ENCODE results near the gene L1CAM. TPM values are rescaled to one million over a fixed set of nuclear protein-coding genes. Genes with fewer than 3 reads are reported as not detected.

Gene L1CAM
- total and polyA plus RNA-seq, 2 of the 8 experiments (the other 6 are each of a cell fraction or from before 2014, with no cell fraction given) = 11.0 to 43.0 TPM

DNA sequence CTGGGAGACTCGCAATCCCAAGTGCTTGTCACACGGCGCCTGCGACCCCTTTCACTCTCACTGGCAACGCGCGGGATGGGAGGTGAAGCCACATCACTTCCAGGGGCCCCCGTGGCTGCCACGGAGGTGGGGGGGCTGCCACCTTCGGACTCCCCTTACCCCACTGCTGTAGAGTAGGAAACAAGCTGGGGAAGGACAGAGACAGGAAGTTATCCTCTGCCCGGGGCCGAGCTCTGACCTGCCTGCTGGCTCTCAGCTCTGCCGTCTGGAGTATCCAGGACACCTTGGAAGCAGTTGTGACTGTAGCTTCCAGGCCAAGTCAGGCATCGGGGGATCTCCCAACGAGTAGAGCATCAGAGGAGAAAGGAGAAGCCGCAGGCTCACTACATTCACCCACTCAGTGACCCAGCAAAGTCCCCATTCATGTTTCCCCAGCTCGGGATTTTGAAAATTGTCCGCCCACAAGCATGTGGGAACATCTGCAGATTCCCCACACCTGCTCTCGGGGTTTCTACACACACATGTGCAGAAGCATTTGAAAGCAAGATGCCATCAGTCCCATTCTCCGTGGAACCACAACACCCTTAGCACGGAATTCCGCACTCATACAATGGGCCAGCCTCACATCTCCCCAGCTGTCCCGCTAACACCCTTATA, 66.5 kb downstream of the L1CAM start (continued):
- TF ChIP-seq SAP30 (IDR thresholded peaks at IDR 0.05; ENCODE audit: insufficient read depth, insufficient replicate concordance, low read length) = no peak
- TF ChIP-seq SIRT6 (IDR thresholded peaks at IDR 0.05; ENCODE audit: low read length) = no peak
- no peak for TF ChIP-seq ZNF274 (IDR thresholded peaks at IDR 0.05; ENCODE audit: borderline replicate concordance, extremely low read depth, low read length)
- no peak for TF ChIP-seq CBX5 (IDR thresholded peaks at IDR 0.05; ENCODE audit: low read depth, low read length)
- TF ChIP-seq YY1 (IDR thresholded peaks at IDR 0.05; ENCODE audit: low read depth, low read length) = no peak
- TF ChIP-seq, protein P1, sequence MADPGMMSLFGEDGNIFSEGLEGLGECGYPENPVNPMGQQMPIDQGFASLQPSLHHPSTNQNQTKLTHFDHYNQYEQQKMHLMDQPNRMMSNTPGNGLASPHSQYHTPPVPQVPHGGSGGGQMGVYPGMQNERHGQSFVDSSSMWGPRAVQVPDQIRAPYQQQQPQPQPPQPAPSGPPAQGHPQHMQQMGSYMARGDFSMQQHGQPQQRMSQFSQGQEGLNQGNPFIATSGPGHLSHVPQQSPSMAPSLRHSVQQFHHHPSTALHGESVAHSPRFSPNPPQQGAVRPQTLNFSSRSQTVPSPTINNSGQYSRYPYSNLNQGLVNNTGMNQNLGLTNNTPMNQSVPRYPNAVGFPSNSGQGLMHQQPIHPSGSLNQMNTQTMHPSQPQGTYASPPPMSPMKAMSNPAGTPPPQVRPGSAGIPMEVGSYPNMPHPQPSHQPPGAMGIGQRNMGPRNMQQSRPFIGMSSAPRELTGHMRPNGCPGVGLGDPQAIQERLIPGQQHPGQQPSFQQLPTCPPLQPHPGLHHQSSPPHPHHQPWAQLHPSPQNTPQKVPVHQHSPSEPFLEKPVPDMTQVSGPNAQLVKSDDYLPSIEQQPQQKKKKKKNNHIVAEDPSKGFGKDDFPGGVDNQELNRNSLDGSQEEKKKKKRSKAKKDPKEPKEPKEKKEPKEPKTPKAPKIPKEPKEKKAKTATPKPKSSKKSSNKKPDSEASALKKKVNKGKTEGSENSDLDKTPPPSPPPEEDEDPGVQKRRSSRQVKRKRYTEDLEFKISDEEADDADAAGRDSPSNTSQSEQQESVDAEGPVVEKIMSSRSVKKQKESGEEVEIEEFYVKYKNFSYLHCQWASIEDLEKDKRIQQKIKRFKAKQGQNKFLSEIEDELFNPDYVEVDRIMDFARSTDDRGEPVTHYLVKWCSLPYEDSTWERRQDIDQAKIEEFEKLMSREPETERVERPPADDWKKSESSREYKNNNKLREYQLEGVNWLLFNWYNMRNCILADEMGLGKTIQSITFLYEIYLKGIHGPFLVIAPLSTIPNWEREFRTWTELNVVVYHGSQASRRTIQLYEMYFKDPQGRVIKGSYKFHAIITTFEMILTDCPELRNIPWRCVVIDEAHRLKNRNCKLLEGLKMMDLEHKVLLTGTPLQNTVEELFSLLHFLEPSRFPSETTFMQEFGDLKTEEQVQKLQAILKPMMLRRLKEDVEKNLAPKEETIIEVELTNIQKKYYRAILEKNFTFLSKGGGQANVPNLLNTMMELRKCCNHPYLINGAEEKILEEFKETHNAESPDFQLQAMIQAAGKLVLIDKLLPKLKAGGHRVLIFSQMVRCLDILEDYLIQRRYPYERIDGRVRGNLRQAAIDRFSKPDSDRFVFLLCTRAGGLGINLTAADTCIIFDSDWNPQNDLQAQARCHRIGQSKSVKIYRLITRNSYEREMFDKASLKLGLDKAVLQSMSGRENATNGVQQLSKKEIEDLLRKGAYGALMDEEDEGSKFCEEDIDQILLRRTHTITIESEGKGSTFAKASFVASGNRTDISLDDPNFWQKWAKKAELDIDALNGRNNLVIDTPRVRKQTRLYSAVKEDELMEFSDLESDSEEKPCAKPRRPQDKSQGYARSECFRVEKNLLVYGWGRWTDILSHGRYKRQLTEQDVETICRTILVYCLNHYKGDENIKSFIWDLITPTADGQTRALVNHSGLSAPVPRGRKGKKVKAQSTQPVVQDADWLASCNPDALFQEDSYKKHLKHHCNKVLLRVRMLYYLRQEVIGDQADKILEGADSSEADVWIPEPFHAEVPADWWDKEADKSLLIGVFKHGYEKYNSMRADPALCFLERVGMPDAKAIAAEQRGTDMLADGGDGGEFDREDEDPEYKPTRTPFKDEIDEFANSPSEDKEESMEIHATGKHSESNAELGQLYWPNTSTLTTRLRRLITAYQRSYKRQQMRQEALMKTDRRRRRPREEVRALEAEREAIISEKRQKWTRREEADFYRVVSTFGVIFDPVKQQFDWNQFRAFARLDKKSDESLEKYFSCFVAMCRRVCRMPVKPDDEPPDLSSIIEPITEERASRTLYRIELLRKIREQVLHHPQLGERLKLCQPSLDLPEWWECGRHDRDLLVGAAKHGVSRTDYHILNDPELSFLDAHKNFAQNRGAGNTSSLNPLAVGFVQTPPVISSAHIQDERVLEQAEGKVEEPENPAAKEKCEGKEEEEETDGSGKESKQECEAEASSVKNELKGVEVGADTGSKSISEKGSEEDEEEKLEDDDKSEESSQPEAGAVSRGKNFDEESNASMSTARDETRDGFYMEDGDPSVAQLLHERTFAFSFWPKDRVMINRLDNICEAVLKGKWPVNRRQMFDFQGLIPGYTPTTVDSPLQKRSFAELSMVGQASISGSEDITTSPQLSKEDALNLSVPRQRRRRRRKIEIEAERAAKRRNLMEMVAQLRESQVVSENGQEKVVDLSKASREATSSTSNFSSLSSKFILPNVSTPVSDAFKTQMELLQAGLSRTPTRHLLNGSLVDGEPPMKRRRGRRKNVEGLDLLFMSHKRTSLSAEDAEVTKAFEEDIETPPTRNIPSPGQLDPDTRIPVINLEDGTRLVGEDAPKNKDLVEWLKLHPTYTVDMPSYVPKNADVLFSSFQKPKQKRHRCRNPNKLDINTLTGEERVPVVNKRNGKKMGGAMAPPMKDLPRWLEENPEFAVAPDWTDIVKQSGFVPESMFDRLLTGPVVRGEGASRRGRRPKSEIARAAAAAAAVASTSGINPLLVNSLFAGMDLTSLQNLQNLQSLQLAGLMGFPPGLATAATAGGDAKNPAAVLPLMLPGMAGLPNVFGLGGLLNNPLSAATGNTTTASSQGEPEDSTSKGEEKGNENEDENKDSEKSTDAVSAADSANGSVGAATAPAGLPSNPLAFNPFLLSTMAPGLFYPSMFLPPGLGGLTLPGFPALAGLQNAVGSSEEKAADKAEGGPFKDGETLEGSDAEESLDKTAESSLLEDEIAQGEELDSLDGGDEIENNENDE (IDR thresholded peaks at IDR 0.05; ENCODE audit: insufficient replicate concordance, low read length) = no peak
- TF ChIP-seq PHF8 (conservative IDR thresholded peaks at IDR 0.05; ENCODE audit: low read depth, low read length) = 0 out of 2 replicates have a peak, but pooled peaks have one; percentile 2
